OCI-LY1 (cell line): Measurements from ENCODE around the gene HELT.

ENCODE experiments used
- CTCF ChIP-seq: fragments of 200-600 bp; sonication (generic), shearing (Covaris generic); IDR thresholded peaks from 2 replicates; pipeline ENCODE4 v1.5.1; 2017; ENCODE audit warnings: mild to moderate bottlenecking, antibody characterized with exemption, low read length, moderate library complexity, mixed read lengths
- EZH2 ChIP-seq: fragments of 200-600 bp; sonication (generic), shearing (Covaris generic); IDR thresholded peaks from 2 replicates; pipeline ENCODE4 v1.8.0; 2017; ENCODE audit warnings: borderline replicate concordance, mixed run types, mild to moderate bottlenecking, antibody characterized with exemption, low read length, moderate library complexity, mixed read lengths

- no peak for TF ChIP-seq EZH2
- TF ChIP-seq CTCF = peak; percentile 33; the same call in 1 of the 2 replicates
These were observed 34.5 kb upstream of the HELT start for GRCh38 chr4:184983672-184984356.
